CD4-positive, alpha-beta T cell (primary cell): Measurements from ENCODE around the gene HK1. TPM values are rescaled to one million over a fixed set of nuclear protein-coding genes. Genes with fewer than 3 reads are reported as not detected.

Experiments used
- ATAC-seq: fragments of 200-7000 bp; cut with Tn5 transposase; one replicate; pipeline ENCODE4 v1.10.0; 2022; ENCODE audit warnings: mild to moderate bottlenecking; ENCODE audit not compliant: poor library complexity
- CTCF ChIA-PET: fragments of 350-600 bp; sonication (Branson Sonifier 250); formaldehyde crosslinking; loops from one replicate; lab custom pipeline; 2021; ENCODE audit warnings: antibody characterized with exemption, inconsistent platforms; lab: Charles Lee
- POLR2A ChIA-PET: fragments of 350-600 bp; sonication (Branson Sonifier 250); formaldehyde crosslinking; loops from one replicate; lab custom pipeline; 2021; ENCODE audit warnings: antibody characterized with exemption, inconsistent platforms; lab: Charles Lee
- DNase-seq, 14 experiments: peaks; one replicate each; pipeline ENCODE4 v3.0.0-alpha.2; 2013 to 2020; ENCODE audit warnings: mixed read lengths in 2 of 14
- H3K27ac ChIP-seq, 2 donors: one replicate each; pipeline versions ENCODE4 v1.5.1 to v1.7.0; 2013; ENCODE audit warnings: low read length in 2 of 2, low read depth in 1 of 2, mild to moderate bottlenecking in 1 of 2
- H3K27me3 ChIP-seq, 2 experiments: 1 replicate in 1 of 2; 2 replicates in 1 of 2; pipeline versions ENCODE4 v1.6.1 to v1.7.0; 2013; ENCODE audit warnings: low read length in 2 of 2, control low read depth in 1 of 2, mild to moderate bottlenecking in 1 of 2, moderate library complexity in 1 of 2; ENCODE audit not compliant: insufficient read depth in 2 of 2, control insufficient read depth in 1 of 2
- H3K36me3 ChIP-seq: one replicate; pipeline ENCODE4 v1.6.1; 2013; ENCODE audit warnings: low read length, control low read depth; ENCODE audit not compliant: insufficient read depth
- H3K4me1 ChIP-seq: one replicate; pipeline ENCODE4 v1.6.1; 2013; ENCODE audit warnings: low read length, control low read depth; ENCODE audit not compliant: insufficient read depth
- H3K4me3 ChIP-seq: one replicate; pipeline ENCODE4 v1.5.1; 2013; ENCODE audit warnings: mild to moderate bottlenecking, low read length, moderate library complexity
- H3K9me3 ChIP-seq, 2 experiments: 1 replicate in 1 of 2; 2 replicates in 1 of 2; pipeline versions ENCODE4 v1.6.1 to v1.7.0; 2013; ENCODE audit warnings: low read length in 2 of 2, mild to moderate bottlenecking in 2 of 2, control low read depth in 1 of 2, moderate library complexity in 1 of 2; ENCODE audit not compliant: control insufficient read depth in 1 of 2, insufficient read depth in 1 of 2
- H3K27ac Mint-ChIP-seq: one replicate; pipeline ENCODE4 v1.8.0; 2020; ENCODE audit warnings: mixed read lengths
- H3K27me3 Mint-ChIP-seq: one replicate; pipeline ENCODE4 v1.8.0; 2021; ENCODE audit warnings: mixed read lengths
- H3K36me3 Mint-ChIP-seq: one replicate; pipeline ENCODE4 v1.8.0; 2021; ENCODE audit warnings: low read depth, mixed read lengths
- H3K4me1 Mint-ChIP-seq: one replicate; pipeline ENCODE4 v1.8.0; 2021; ENCODE audit warnings: low read depth, mixed read lengths
- H3K4me3 Mint-ChIP-seq: one replicate; pipeline ENCODE4 v1.8.0; 2020; ENCODE audit warnings: mild to moderate bottlenecking, mixed read lengths
- H3K9me3 Mint-ChIP-seq: one replicate; pipeline ENCODE4 v1.8.0; 2020; ENCODE audit warnings: mixed read lengths
- CTCF ChIP-seq: fragments of 200-600 bp; IDR thresholded peaks from one replicate; pipeline ENCODE4 v1.8.0; 2022; ENCODE audit warnings: antibody characterized with exemption, mild to moderate bottlenecking
- intact Hi-C, 2 experiments: fragments of 100-400 bp; cut with DNase I in 1 of 2; cut with micrococcal nuclease in 1 of 2; formaldehyde crosslinking; loops; one replicate each; pipeline versions ENCODE4 v1.15.1 to v1.9.0; 2023 to 2025; cut with DNase I, micrococcal nuclease
- total RNA-seq, 174 experiments: library from RNA in 2 of 174; stranded (reverse) in 2 of 174; gene quantifications; one replicate each; pipeline ENCODE4 v1.2.3 and lab custom pipeline; 2021 to 2026

HK1 gene
- total RNA-seq, 2 experiments from 2014 or later = 45.6 to 48.1 TPM

- Mint-ChIP-seq H3K4me3 (no peak overlapping the region), H3K9me3 (no peaks in the 10 kb centered on the region), H3K27me3 (no peaks in the 10 kb centered on the region), H3K27ac (no peak overlapping the region), H3K36me3 (no peaks in the 10 kb centered on the region), H3K4me1 (no peaks in the 10 kb centered on the region)
- no peak for ATAC-seq
- H3K36me3 ChIP-seq = no peaks in the 10 kb centered on the region
- no peaks in the 10 kb centered on the region for H3K27me3 ChIP-seq
- no peak overlapping the region for H3K4me3 ChIP-seq
- CTCF ChIA-PET = interaction anchor here (1.0 kb wide), 1 partner anchor 91 kb away, joined by 3 read pairs; no protein-coding TSS in a partner anchor
- peaks cover 0 to 4% of the 10 kb centered on the region in 2 experiments for H3K9me3 ChIP-seq
- no peak for TF ChIP-seq CTCF
- POLR2A ChIA-PET = no interaction called here
- DNase-seq = no peak
- intact Hi-C loops = no loop called here
- no peak overlapping the region for H3K27ac ChIP-seq
- H3K4me1 ChIP-seq = peaks cover 5% of the 10 kb centered on the region
Measured at GRCh38 chr10:69415951-69416350, 137.7 kb downstream of the HK1 start.

GRCh38 chr10:69416695-69417094 lies 138.4 kb downstream of the HK1 start, which contains the start of gene TACR2:
Gene TACR2, minus strand, starts transcription at chr10:69416918. Its CDS starts 595 bp downstream, at chr10:69416323.
- H3K9me3 ChIP-seq = peaks cover 0 to 4% of the 10 kb centered on the region in 2 experiments
- Mint-ChIP-seq H3K4me3 (no peak within 1 kb of the TSS), H3K36me3 (no peaks in the 10 kb centered on the region), H3K27ac (no peak within 1 kb of the TSS), H3K9me3 (no peaks in the 10 kb centered on the region), H3K27me3 (no peaks in the 10 kb centered on the region), H3K4me1 (no peaks in the 10 kb centered on the region)
- H3K4me1 ChIP-seq = peaks cover 10% of the 10 kb centered on the region
- CTCF ChIA-PET = no interaction called here
- TF ChIP-seq CTCF = no peak
- no peak within 1 kb of the TSS for H3K27ac ChIP-seq
- ATAC-seq (no peak), DNase-seq (no peak)
- no peaks in the 10 kb centered on the region for H3K27me3 ChIP-seq
- no peak within 1 kb of the TSS for H3K4me3 ChIP-seq
- POLR2A ChIA-PET = no interaction called here
- intact Hi-C loops = no loop called here
- no peaks in the 10 kb centered on the region for H3K36me3 ChIP-seq

- no peak for TF ChIP-seq CTCF
Measured at GRCh38 chr10:69417542-69417941, 139.2 kb downstream of the HK1 start.

More at GRCh38 chr10:69417542-69417941, 139.2 kb downstream of the HK1 start:
- Mint-ChIP-seq H3K4me1 (peaks cover 8% of the 10 kb centered on the region), H3K27ac (no peak overlapping the region), H3K36me3 (no peaks in the 10 kb centered on the region), H3K27me3 (no peaks in the 10 kb centered on the region), H3K4me3 (no peak overlapping the region), H3K9me3 (no peaks in the 10 kb centered on the region)
- intact Hi-C loops = no loop called here
- no peak overlapping the region for H3K4me3 ChIP-seq
- H3K4me1 ChIP-seq = peaks cover 18% of the 10 kb centered on the region
- ChIA-PET POLR2A (interaction anchor here (0.6 kb wide), 1 partner anchor 35 kb away, joined by 3 read pairs; no protein-coding TSS in a partner anchor), CTCF (interaction anchor here (1.0 kb wide), 1 partner anchor 32 kb away, joined by 3 read pairs; no protein-coding TSS in a partner anchor)
- peaks cover 0 to 4% of the 10 kb centered on the region in 2 experiments for H3K9me3 ChIP-seq
- ATAC-seq (no peak), DNase-seq (no peak)
- no peak overlapping the region for H3K27ac ChIP-seq
- no peaks in the 10 kb centered on the region for H3K27me3 ChIP-seq
- no peaks in the 10 kb centered on the region for H3K36me3 ChIP-seq
